ENCODE results near the gene CAB39. TPM values are rescaled to one million over a fixed set of nuclear protein-coding genes. Genes with fewer than 3 reads are reported as not detected.
A peak's percentile ranks its signal among the peaks of the same experiment; 100 is the strongest.

Gene CAB39
- total and polyA plus RNA-seq, 2 of the 8 experiments (the other 6 are each of a cell fraction or from before 2014, with no cell fraction given), result 16.4 to 50.5 TPM

DNA sequence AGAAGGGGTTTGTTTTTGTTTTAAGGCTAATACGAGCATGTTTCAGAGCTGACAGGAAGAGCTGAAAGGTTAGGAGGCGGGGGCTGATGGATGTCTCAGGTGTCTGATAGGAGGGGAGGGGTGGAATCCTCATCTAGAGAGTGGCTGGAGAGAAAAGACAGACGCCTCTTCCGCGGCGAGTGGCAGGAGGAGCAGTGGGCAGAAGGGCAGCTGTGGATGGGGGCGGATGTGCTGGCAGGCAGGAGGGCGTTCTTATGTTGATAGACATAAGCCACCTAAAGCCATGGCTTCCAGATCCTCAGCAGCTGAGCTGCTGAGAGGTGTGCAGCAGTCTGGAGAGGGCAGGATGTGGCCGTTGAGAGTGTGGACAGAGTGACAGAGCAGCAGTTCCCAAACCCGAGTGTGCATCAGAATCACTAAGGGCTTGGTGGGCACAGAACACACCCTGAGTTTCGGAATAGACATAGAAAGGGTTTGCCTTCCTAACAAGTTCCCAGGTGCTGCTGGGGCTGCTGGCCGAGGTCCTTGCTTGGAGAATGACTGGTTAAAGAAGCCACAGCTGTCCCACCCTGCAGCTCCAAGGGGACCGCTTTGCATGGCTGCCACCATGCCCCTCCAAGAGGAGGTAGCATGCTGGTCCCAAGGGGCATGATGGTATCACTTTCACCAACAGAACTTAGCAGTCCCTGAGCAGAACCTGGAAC lies 149.1 kb downstream of the CAB39 start:
- Histone ChIP-seq H3K56ac (replicated peaks; ENCODE audit: insufficient read length, low read depth, low read length) (no peak overlapping the region), H3K36me3 (ENCODE audit: control insufficient read depth in 2 of 4, insufficient read depth in 4 of 4, low read length in 3 of 4) (no peaks in the 10 kb centered on the region), H4K8ac (ENCODE audit: extremely low read depth, insufficient read depth, low read length) (no peak overlapping the region; the same call in 1 of the 2 replicates), H4K5ac (ENCODE audit: insufficient read length, low read depth, low read length) (no peak overlapping the region), H2BK12ac (ENCODE audit: low read depth, low read length) (no peak overlapping the region), H3K9me3 (ENCODE audit: insufficient read depth in 2 of 2, low read depth in 1 of 2, low read length in 1 of 2) (no peaks in the 10 kb centered on the region), H2BK15ac (ENCODE audit: low read length) (peak overlapping the region; percentile 66), H3K4ac (replicated peaks; ENCODE audit: insufficient read length, low read depth, low read length) (no peak overlapping the region), H3K18ac (ENCODE audit: extremely low read depth, low read length) (peak overlapping the region; percentile 63), H3K27ac (ENCODE audit: low read depth, low read length) (no peak overlapping the region), H3K27me3 (replicated peaks in 1 of 4; ENCODE audit: control insufficient read depth in 3 of 4, extremely low read depth in 1 of 4, insufficient read depth in 3 of 4, low read length in 3 of 4) (no peaks in the 10 kb centered on the region; a peak in 1 of 7 replicates), H3K9ac (replicated peaks in 1 of 4; ENCODE audit: extremely low read depth in 1 of 4, low read depth in 3 of 4, low read length in 3 of 4) (no peak overlapping the region), H3K4me2 (ENCODE audit: insufficient read depth in 1 of 2, low read depth in 2 of 2, low read length in 2 of 2) (peak overlapping the region; percentile 10 to 54; a peak in 2 of 4 replicates), H3K23ac (ENCODE audit: insufficient read length) (no peak overlapping the region), H3K23me2 (ENCODE audit: low read depth, low read length) (peaks cover 14% of the 10 kb centered on the region), H3K4me1 (replicated peaks in 1 of 4; ENCODE audit: control insufficient read depth in 3 of 4, insufficient read depth in 4 of 4, low read length in 3 of 4) (peaks cover 5 to 29% (median 18%) of the 10 kb centered on the region in 4 experiments), H3K79me1 (ENCODE audit: low read depth, low read length) (peaks cover under 1% of the 10 kb centered on the region; the same call in 1 of the 2 replicates), H4K20me1 (replicated peaks in 1 of 2; ENCODE audit: control insufficient read depth in 1 of 2, insufficient read depth in 2 of 2, low read length in 2 of 2) (no peaks in the 10 kb centered on the region), H3K14ac (ENCODE audit: insufficient read length) (no peak overlapping the region), H2AK5ac (ENCODE audit: low read depth, low read length) (no peak overlapping the region; the same call in 1 of the 2 replicates), H2AFZ (ENCODE audit: low read length) (peak overlapping the region; percentile 94), H4K91ac (replicated peaks; ENCODE audit: insufficient read length, low read length) (peak overlapping the region; percentile 90), H2BK120ac (replicated peaks; ENCODE audit: low read depth, low read length) (no peak overlapping the region), H3K79me2 (ENCODE audit: control insufficient read depth in 1 of 2, insufficient read depth in 2 of 2, low read length in 2 of 2) (peaks cover 0 to 20% of the 10 kb centered on the region in 2 experiments; a peak in 3 of 4 replicates), H2BK5ac (ENCODE audit: low read depth, low read length) (peak overlapping the region; percentile 26; the same call in 1 of the 2 replicates), H2BK20ac (ENCODE audit: low read length) (peak overlapping the region; percentile 62; the same call in 1 of the 2 replicates), H3K4me3 (ENCODE audit: extremely low read depth in 1 of 4, insufficient read depth in 2 of 4, low read depth in 3 of 4, low read length in 4 of 4) (no peak overlapping the region)
- ChIA-PET POLR2A (ENCODE audit: partially characterized antibody) (interaction anchor here (0.7 to 2.8 kb wide), 6 partner anchors 9 to 41 kb away, joined by 3 to 17 read pairs (median 4); no protein-coding TSS in a partner anchor), CTCF (ENCODE audit: partially characterized antibody) (interaction anchor here (0.6 to 3.3 kb wide), 16 partner anchors 9 to 191 kb away, joined by 3 to 18 read pairs (median 4); no protein-coding TSS in a partner anchor)
- 43% methylated on average over 13 of the region's 13 CpGs; no CpG with 5 or more reads in 1 of the 2 experiments for WGBS, 2 experiments (ENCODE audit: extremely low coverage in 1 of 2, insufficient coverage in 1 of 2, insufficient read length in 1 of 2, insufficient replicate concordance in 2 of 2, low coverage in 1 of 2, low lambda C conversion rate in 2 of 2, missing lambda C conversion rate in 1 of 2)
- FAIRE-seq, result peak; percentile 87
- no peak for DNase-seq (ENCODE audit: low read depth in 1 of 2, low spot score in 2 of 2)
- no peak for TF ChIP-seq RNF2 (IDR thresholded peaks at IDR 0.05; ENCODE audit: borderline replicate concordance, low read depth, low read length, missing control alignments, poor library complexity, severe bottlenecking)
- TF ChIP-seq SIX5 (IDR thresholded peaks at IDR 0.05; ENCODE audit: low read depth, low read length), result no peak
- 0 out of 2 replicates have a peak, but pooled peaks have one; percentile 27 for TF ChIP-seq RBBP5 (IDR thresholded peaks at IDR 0.05; ENCODE audit: borderline replicate concordance, low read depth, low read length)
- 0 out of 3 replicates have a peak, but pooled peaks of 1 of the 2 experiments have one; percentile 24 for TF ChIP-seq POLR2A (IDR thresholded peaks at IDR 0.05; ENCODE audit: control extremely low read depth in 1 of 2, low read depth in 2 of 2, low read length in 2 of 2)
- TF ChIP-seq HDAC6 (IDR thresholded peaks at IDR 0.05; ENCODE audit: low read depth, low read length), result no peak
- TF ChIP-seq, protein P1, sequence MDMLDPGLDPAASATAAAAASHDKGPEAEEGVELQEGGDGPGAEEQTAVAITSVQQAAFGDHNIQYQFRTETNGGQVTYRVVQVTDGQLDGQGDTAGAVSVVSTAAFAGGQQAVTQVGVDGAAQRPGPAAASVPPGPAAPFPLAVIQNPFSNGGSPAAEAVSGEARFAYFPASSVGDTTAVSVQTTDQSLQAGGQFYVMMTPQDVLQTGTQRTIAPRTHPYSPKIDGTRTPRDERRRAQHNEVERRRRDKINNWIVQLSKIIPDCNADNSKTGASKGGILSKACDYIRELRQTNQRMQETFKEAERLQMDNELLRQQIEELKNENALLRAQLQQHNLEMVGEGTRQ (IDR thresholded peaks at IDR 0.05; ENCODE audit: low read length), result no peak
- no peak for TF ChIP-seq SRF (IDR thresholded peaks at IDR 0.05; ENCODE audit: low read depth, low read length)

All from H1 (cell line).